ENCODE results near the gene GAR1. TPM values are rescaled to one million over a fixed set of nuclear protein-coding genes. Genes with fewer than 3 reads are reported as not detected.
A peak's percentile ranks its signal among the peaks of the same experiment; 100 is the strongest.

Gene GAR1
- total and polyA plus RNA-seq, 9 of the 15 experiments (the other 6 are each of a cell fraction or from before 2014, with no cell fraction given): 35.7 to 194 (median 68.2) TPM

GRCh38 chr4:109815151-109816081, at the start of gene GAR1 (continued):
- TF ChIP-seq MAFG (tag; conservative IDR thresholded peaks at IDR 0.05) (no peak), MNT (conservative IDR thresholded peaks at IDR 0.05) (peak; percentile 99), POLR2H (tag; IDR thresholded peaks at IDR 0.05; ENCODE audit: low read depth) (peak; percentile 86), RREB1 (CRISPR knock-in tag; IDR thresholded peaks at IDR 0.05) (no peak), MGA (IDR thresholded peaks at IDR 0.05) (peak; percentile 85), TAF1 (IDR thresholded peaks at IDR 0.05; ENCODE audit: control insufficient read depth, extremely low read depth, insufficient read depth, low read length, severe bottlenecking) (peak; percentile 87)

Data from K562 (cell line).